ENCODE measurements around the gene ROBO3.

The ROBO3 gene

DNA sequence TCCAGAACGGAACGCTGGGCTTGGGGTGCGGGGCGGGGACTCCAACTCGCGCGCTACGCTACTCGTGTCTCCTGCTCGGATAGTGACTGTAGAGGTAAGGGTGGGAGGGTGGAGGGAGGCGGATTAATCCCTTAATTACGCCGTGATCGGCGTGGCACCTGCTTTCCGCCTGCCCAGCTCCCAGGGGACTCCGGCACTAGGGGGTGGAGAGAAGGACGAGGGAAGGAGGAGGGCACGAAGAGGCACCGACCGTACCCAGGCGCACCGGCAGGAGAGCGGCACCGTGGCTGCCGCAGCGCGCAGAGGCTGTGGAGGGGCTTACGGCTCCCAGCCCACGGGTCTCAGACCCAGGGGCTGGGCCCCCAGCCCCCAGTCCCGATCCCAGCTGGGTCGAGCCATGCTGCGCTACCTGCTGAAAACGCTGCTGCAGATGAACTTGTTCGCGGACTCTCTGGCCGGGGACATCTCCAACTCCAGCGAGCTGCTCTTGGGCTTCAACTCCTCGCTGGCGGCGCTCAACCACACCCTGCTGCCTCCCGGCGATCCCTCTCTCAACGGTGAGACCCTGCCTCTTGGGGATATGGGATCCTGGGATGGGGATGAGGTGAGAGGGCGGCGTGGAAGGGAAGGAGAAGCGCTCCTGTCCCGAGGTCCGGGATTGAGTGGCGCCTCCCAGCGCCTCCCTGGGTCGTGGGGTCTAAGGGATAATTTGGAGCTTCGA is at the start of gene ROBO3:
Gene ROBO3 (plus strand): TSS at position 252 of the 721 bp plus-strand sequence. CDS start 146 bp downstream, at position 398.
- no peak for DNase-seq

DNA sequence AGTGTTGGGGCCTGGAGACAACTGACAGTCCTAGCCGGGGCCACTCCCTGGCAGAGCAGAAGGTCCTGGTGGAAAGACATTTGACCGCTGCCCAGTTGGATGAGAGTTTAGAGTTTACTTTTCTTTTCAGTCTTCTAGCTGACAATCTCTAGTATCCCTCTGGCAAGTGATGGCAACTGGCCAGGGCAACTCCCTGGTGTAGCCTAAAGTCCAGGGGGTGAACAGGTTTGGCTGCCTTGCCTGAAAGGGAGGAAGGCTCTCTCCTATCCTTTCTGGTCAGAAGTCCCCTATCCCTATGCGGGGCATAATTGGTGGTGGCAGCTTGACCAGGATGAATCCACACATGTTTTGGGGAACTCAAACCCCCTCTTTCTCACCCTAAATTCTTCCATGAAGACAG is 48.2 kb upstream of the ROBO3 start:
- DNase-seq, result no peak

- no peak for DNase-seq
These were observed 43.1 kb upstream of the ROBO3 start for GRCh38 chr11:124821995-124822730.

DNA sequence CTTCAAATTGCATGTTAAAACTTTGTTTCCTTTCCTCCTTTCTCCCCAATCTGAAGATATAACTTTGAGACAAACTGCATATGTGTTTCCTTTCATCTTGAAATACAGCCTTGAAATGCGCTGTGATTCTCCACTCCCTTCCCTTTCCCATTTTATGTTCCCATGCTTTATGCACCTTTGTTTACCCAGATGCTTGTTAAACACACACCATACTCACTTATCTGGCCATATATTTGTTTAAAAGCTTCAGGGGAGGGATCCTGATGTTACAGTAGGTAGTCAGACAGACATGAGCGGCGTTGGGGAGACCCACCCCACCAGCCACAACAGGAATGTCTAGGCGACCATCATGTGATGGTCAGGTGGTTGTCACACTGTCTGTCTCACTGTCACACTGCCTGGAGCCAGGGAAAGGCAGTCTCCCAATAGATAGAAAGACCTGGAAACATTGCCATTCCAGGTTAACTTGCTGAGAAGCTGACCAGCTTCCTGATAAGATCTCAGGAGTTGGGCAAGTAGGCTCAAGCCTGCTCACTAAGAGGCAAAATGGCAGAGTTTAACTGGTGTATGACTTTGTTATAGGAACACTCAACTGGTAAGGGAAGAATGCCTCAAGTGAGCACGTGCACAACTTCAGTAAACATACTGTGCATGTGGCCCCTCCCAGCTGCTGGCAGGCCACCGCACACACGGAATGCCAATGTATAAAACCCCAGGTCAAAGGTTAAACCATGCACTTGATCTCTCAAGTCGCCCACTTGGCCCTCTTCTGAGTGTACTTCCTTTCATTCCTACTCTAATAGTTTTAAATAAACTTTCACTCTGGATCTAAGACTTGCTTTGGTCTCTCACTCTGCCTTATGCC is 41.5 kb upstream of the ROBO3 start:
- DNase-seq, result no peak

DNA sequence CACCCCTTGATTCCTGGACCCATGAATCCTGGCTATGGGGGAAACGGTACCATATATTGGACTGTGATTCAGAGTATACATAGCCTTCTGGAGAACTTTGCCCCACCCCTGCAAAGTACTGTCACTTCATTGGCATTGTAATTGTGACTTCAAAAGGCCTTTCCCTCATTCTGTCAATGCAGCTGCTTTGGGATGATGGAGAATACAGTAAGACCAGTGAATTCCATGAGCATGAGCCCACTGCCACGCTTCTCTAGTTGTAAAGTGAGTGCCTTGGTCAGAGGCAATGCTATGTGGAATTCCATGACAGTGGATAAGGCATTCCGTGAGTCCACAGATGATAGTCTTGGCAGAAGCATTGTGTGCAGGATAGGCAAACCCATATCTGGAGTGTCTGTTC is 39.4 kb upstream of the ROBO3 start:
- no peak for DNase-seq

GRCh38 chr11:124829986-124830385 is 35.2 kb upstream of the ROBO3 start:
- no peak for DNase-seq

DNA sequence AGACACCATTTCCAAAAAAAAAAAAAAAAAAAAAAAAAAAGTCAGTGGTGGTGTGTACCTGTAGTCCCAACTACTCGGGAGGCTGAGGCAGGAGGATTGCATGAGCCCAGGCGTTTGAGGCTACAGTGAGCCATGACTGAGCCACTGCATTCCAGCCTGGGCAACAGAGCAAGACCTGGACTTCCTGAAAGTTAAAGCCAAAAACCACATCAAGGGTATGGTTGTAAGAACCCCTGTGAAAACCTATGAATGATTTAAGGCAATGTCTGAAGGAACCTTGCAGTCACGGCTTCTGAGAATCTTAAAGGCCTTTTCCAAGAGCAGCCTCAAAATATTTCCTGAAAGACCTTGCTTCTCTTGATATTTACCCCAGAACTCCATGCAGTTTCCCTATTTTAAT is 34.5 kb upstream of the ROBO3 start:
- DNase-seq, result no peak

- no peak for DNase-seq
These were observed 33.3 kb upstream of the ROBO3 start for GRCh38 chr11:124831897-124832296.

DNA sequence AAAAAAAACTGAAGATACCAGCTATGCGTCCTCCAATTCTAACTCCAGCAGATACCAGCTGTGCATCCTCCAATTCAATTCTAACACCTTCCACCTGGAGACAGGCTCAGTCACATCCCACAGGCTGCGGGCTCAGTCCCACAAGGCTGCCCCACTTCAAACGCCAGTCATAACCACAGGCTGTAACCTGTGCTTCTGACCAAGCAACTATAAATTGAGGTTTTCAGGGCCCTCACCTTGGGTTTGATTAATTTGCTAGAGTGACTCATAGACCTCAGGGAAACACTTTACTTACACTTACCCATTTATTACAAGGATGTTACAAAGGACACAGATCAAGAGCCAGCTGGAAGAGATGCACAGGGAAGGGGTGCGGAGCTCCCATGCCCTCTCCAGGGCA is 32.7 kb upstream of the ROBO3 start:
- no peak for DNase-seq

- no peak for DNase-seq
These were observed 30.6 kb upstream of the ROBO3 start for GRCh38 chr11:124834526-124835180.

DNA sequence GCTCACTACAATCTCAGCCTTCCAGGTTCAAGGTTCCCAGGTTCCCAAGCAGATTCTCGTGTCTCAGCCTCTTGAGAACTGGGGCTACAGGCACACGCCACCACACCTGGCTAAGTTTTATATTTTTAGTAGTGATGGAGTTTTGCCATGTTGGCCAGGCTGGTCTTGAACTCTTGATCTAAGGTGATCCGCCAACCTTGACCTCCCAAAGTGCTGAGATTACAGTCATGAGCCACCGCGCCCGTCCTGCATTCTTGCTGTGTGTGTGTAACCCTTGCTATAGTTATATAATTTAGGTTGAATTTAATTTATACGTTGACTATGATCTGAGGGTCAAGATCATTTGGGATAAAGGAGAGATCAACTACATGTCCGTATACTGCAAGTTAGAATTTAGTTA is 29.3 kb upstream of the ROBO3 start:
- no peak for DNase-seq

DNA sequence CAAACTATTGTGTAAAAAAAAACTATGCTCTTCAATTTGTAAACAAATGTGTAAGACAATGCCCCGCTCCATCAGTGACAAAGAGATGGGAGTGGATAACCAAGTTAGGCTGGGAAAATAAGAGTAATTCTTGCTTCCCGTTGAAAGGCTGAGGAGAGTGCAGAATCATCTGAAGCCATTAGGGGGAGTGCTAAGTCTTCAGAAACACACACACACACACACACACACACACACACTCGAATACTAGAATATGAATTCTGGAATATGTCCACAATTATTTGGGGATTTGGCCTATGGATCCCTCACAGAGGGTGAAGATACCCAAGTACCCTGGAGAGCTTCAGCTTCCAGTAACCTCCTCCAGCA is 27.8 kb upstream of the ROBO3 start:
- no peak for DNase-seq

- DNase-seq, result no peak
These were observed 26.5 kb upstream of the ROBO3 start for GRCh38 chr11:124838805-124839127.

GRCh38 chr11:124839128-124839971 is 25.9 kb upstream of the ROBO3 start:
- DNase-seq, result no peak

GRCh38 chr11:124839972-124840621 is 25.1 kb upstream of the ROBO3 start:
- DNase-seq, result no peak

DNA sequence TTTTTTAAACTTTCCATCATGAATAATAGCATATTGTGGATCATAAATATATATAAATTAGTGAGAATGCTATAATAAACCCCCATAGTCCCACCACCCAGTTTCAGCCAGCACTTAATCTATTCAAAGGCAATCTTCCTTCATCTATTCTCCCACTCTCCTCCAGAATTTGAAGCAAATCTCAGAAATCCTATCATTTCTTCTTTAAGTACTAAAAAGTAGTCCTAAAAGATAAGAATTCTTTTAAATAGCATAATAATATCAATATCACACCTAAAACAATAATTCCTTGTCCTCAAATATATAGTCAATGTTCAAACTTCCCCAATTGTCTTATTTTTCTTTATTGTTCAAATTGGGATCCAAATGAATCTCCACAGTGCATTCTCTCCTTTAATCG is 24.6 kb upstream of the ROBO3 start:
- DNase-seq, result no peak

GRCh38 chr11:124841201-124841600 is 24.0 kb upstream of the ROBO3 start:
- DNase-seq, result no peak

GRCh38 chr11:124841840-124842239 is 23.4 kb upstream of the ROBO3 start:
- no peak for DNase-seq

DNA sequence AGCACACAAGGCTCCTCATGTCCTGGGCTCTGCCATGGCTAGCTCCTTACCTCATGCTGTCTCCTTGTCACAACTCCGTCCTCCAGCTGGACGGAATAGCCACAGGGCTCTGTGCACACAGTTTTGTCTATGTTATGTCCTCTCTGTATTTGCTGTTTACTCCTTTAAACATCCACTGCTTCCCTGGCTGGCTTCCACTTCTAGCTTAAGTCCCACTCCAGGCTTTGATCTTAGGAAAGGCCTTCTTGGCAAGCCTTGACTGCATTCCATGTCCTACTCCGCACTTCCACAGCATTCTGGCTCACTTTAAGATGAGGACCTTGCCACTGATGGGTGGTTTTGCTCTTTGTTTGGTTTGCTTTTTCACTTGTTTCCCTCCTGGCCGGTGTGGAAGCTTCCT is 22.9 kb upstream of the ROBO3 start:
- no peak for DNase-seq

DNA sequence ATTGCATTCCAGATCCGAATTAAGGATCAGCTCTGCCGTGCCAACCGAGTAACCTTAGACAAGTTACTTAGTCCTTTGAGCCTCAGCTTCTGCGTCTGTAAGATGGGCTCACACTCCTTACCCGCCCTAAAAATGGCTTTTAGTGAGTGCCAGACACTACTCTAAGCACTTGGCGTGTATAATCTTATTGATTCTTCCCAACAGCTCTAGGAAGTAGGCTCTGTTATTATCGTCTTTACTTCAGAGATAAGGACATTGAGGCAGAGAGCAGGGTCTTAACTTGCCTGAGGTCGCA is 21.7 kb upstream of the ROBO3 start:
- no peak for DNase-seq

GRCh38 chr11:124844664-124845079 is 20.6 kb upstream of the ROBO3 start:
- no peak for DNase-seq

- DNase-seq, result no peak
These were observed 19.1 kb upstream of the ROBO3 start for GRCh38 chr11:124846070-124846673.

Data from stimulated activated CD8-positive, alpha-beta memory T cell treated with anti-CD3 and anti-CD28 coated beads, Interleukin-4, amount 100 ng/mL, for 48 hours (primary cell).